DOHH2 (cell line): ENCODE measurements around the gene EXD3.

ENCODE experiments used
- H3F3A ChIP-seq: fragments of 200-600 bp; sonication (generic), shearing (Covaris generic); 2 replicates; pipeline ENCODE4 v1.6.0; 2016; ENCODE audit warnings: antibody characterized with exemption, mild to moderate bottlenecking; ENCODE audit not compliant: control insufficient read depth, insufficient read depth
- H3K27ac ChIP-seq: fragments of 200-600 bp; sonication (generic); 2 replicates; pipeline ENCODE4 v1.5.1; 2014; ENCODE audit warnings: low read depth, mild to moderate bottlenecking, low read length, moderate library complexity
- H3K27me3 ChIP-seq: fragments of 200-600 bp; sonication (generic); 2 replicates; pipeline ENCODE4 v1.6.1; 2014; ENCODE audit warnings: mild to moderate bottlenecking, low read length, mixed read lengths; ENCODE audit not compliant: control insufficient read depth
- H3K36me3 ChIP-seq: fragments of 200-600 bp; sonication (generic); 2 replicates; pipeline ENCODE4 v1.6.1; 2014; ENCODE audit warnings: mild to moderate bottlenecking, low read length, moderate library complexity, mixed read lengths; ENCODE audit not compliant: control insufficient read depth
- H3K4me1 ChIP-seq: fragments of 200-600 bp; sonication (generic); 2 replicates; pipeline ENCODE4 v1.6.1; 2014; ENCODE audit warnings: mild to moderate bottlenecking, low read length, mixed read lengths; ENCODE audit not compliant: control insufficient read depth
- H3K4me2 ChIP-seq: fragments of 200-600 bp; sonication (generic); 2 replicates; pipeline ENCODE4 v1.6.0; 2014; ENCODE audit warnings: mild to moderate bottlenecking, low read length, moderate library complexity
- H3K4me3 ChIP-seq: fragments of 200-600 bp; sonication (generic); 2 replicates; pipeline ENCODE4 v1.5.1; 2014; ENCODE audit warnings: mild to moderate bottlenecking, low read length, mixed read lengths
- H3K79me2 ChIP-seq: fragments of 200-600 bp; sonication (generic); 2 replicates; pipeline ENCODE4 v1.6.1; 2014; ENCODE audit warnings: mild to moderate bottlenecking, low read length, mixed read lengths; ENCODE audit not compliant: control insufficient read depth
- H3K9me2 ChIP-seq: fragments of 200-600 bp; sonication (generic); replicated peaks from 2 replicates; pipeline ENCODE4 v1.6.1; 2014; ENCODE audit warnings: mild to moderate bottlenecking, low read length, mixed read lengths; ENCODE audit not compliant: control insufficient read depth
- H3K9me3 ChIP-seq: fragments of 200-600 bp; sonication (generic); 2 replicates; pipeline ENCODE4 v1.6.1; 2014; ENCODE audit warnings: antibody characterized with exemption, low read length, mixed read lengths; ENCODE audit not compliant: control insufficient read depth, insufficient read depth
- H4K20me1 ChIP-seq: fragments of 200-600 bp; sonication (generic); 2 replicates; pipeline ENCODE4 v1.6.0; 2014; ENCODE audit warnings: low read depth, mild to moderate bottlenecking, antibody characterized with exemption, low read length, moderate library complexity; ENCODE audit not compliant: control insufficient read depth, insufficient read depth
- EZH2phosphoT487 ChIP-seq: fragments of 200-600 bp; sonication (generic); IDR thresholded peaks from 2 replicates; pipeline ENCODE4 v1.6.1; 2017; ENCODE audit warnings: borderline replicate concordance, mild to moderate bottlenecking, antibody characterized with exemption, low read length, moderate library complexity, mixed read lengths
- TF ChIP-seq, protein P1 (sequence below): fragments of 200-600 bp; sonication (generic); IDR thresholded peaks from one replicate; pipeline ENCODE4 v1.5.1; 2014; ENCODE audit warnings: antibody characterized with exemption, mild to moderate bottlenecking, low read depth, low read length; ENCODE audit not compliant: poor library complexity, severe bottlenecking

The EXD3 gene

GRCh38 chr9:137355761-137356365 is 67.1 kb downstream of the EXD3 start:
- Histone ChIP-seq H3K27me3 (no peaks in the 10 kb centered on the region), H3K27ac (no peak overlapping the region), H3K36me3 (no peaks in the 10 kb centered on the region), H3K4me3 (no peak overlapping the region), H4K20me1 (no peaks in the 10 kb centered on the region), H3K4me1 (no peaks in the 10 kb centered on the region), H3K9me3 (peaks cover 50% of the 10 kb centered on the region), H3K79me2 (no peaks in the 10 kb centered on the region), H3F3A (peaks cover 8% of the 10 kb centered on the region), H3K9me2 (no peaks in the 10 kb centered on the region), H3K4me2 (no peak overlapping the region)
- TF ChIP-seq, protein P1, sequence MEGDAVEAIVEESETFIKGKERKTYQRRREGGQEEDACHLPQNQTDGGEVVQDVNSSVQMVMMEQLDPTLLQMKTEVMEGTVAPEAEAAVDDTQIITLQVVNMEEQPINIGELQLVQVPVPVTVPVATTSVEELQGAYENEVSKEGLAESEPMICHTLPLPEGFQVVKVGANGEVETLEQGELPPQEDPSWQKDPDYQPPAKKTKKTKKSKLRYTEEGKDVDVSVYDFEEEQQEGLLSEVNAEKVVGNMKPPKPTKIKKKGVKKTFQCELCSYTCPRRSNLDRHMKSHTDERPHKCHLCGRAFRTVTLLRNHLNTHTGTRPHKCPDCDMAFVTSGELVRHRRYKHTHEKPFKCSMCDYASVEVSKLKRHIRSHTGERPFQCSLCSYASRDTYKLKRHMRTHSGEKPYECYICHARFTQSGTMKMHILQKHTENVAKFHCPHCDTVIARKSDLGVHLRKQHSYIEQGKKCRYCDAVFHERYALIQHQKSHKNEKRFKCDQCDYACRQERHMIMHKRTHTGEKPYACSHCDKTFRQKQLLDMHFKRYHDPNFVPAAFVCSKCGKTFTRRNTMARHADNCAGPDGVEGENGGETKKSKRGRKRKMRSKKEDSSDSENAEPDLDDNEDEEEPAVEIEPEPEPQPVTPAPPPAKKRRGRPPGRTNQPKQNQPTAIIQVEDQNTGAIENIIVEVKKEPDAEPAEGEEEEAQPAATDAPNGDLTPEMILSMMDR, result no peak
- TF ChIP-seq EZH2phosphoT487, result no peak

DNA sequence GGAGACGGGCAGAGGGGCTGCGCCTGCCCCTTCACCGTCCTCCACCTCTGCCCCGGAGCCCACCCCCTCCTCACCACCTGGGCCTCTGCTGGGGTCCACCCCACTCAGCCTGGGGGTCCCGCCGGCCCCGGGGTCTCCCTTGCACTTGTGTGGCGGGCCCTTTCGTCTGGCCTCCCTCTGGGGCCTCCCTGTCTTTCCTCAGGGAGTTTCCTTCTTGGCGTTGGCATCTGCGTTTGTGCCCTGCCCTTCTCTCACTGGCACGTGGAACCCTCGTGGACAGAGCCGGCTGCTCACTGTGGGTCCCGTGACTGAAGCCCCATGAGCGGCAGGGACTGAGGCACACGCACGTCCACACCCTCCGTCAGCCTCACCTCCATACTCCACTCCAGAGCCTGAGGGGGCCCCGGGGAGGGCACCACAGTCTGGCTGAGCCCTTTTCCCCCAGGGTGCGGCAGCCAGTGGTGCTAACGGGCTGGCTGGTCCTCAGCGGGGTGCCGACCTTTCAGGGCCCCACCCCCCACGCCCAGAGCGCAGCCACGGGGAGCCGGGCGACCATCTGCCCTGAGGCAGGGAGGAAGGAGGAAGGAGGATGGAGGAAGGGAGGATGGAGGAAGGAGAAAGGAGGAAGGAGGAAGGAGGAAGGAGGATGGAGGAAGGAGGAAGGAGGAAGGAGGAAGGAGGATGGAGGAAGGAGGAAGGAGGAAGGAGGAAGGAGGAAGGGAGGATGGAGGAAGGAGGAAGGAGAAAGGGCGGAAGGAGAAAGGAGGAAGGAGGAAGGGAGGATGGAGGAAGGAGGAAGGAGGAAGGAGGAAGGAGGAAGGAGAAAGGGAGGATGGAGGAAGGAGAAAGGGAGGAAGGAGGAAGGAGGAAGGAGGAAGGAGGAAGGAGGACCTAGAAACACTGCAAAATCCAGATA is 67.9 kb downstream of the EXD3 start:
- peaks cover 50% of the 10 kb centered on the region for H3K9me3 ChIP-seq
- no peaks in the 10 kb centered on the region for H3K79me2 ChIP-seq
- H3K27me3 ChIP-seq, result no peaks in the 10 kb centered on the region
- no peaks in the 10 kb centered on the region for H3K36me3 ChIP-seq
- TF ChIP-seq, protein P1, result no peak
- TF ChIP-seq EZH2phosphoT487, result no peak
- peaks cover 8% of the 10 kb centered on the region for H3F3A ChIP-seq
- no peak overlapping the region for H3K27ac ChIP-seq
- H3K9me2 ChIP-seq, result no peaks in the 10 kb centered on the region
- H4K20me1 ChIP-seq, result no peaks in the 10 kb centered on the region
- H3K4me2 ChIP-seq, result no peak overlapping the region
- no peak overlapping the region for H3K4me3 ChIP-seq
- no peaks in the 10 kb centered on the region for H3K4me1 ChIP-seq

- no peak overlapping the region for H3K4me2 ChIP-seq
- H3K36me3 ChIP-seq, result no peaks in the 10 kb centered on the region
- H3K9me3 ChIP-seq, result peaks cover 52% of the 10 kb centered on the region
- no peaks in the 10 kb centered on the region for H3K27me3 ChIP-seq
- H3F3A ChIP-seq, result peaks cover 8% of the 10 kb centered on the region
- TF ChIP-seq EZH2phosphoT487, result no peak
- TF ChIP-seq, protein P1, result no peak
- H3K9me2 ChIP-seq, result no peaks in the 10 kb centered on the region
- H3K27ac ChIP-seq, result no peak overlapping the region
- no peaks in the 10 kb centered on the region for H3K79me2 ChIP-seq
- H4K20me1 ChIP-seq, result no peaks in the 10 kb centered on the region
- no peak overlapping the region for H3K4me3 ChIP-seq
- H3K4me1 ChIP-seq, result no peaks in the 10 kb centered on the region
These were observed 68.7 kb downstream of the EXD3 start for GRCh38 chr9:137354153-137354844.
